ENCODE data around the gene SNN.

SNN gene

DNA sequence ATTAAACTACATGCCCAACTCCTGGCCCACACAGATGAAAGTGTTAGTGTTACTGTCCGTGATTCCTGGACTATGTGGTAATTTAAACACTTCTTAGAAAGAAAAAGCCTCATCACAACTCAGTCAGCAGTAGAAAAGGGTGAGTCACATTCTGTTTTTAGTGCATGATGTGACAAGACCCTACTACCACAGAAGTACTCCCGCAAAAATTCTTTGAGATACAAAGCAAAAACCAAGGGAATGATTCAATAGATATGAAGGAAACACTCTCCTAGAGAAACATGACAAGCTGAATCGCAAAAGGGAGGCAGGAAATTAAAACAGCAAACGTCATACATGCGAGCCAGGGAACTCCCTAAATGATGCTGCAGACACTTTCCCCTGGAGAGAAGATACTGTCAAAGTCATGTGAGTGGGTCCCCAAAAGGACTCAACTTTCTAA lies 14.4 kb downstream of the SNN start:
- H3K36me3 Mint-ChIP-seq (ENCODE audit: low read depth), result peaks cover 69% of the 10 kb centered on the region
- H3K27me3 Mint-ChIP-seq (ENCODE audit: low read depth), result no peaks in the 10 kb centered on the region
- peak overlapping the region in 1 of 3 experiments; percentile 2 for H3K4me3 Mint-ChIP-seq

DNA sequence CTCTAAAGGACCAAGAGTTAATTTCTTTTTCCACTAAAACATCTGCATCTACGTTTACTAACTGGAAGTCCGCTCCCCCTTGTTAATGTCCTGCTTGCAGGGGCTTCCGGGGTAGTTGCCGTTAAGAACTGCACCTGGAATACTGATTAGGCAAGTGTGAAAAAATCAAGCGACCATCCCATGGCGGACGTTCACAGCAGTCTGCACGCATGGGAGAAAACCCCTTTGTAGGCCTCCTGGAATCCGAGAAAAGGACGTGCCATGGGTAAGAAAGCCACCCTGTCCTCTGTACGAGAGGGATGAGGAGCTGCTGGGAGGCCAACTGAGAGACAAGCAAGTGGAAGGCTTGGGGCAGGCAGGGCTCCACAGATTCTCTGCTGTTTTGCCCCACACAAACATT lies 14.9 kb downstream of the SNN start:
- TF ChIP-seq, protein P1, sequence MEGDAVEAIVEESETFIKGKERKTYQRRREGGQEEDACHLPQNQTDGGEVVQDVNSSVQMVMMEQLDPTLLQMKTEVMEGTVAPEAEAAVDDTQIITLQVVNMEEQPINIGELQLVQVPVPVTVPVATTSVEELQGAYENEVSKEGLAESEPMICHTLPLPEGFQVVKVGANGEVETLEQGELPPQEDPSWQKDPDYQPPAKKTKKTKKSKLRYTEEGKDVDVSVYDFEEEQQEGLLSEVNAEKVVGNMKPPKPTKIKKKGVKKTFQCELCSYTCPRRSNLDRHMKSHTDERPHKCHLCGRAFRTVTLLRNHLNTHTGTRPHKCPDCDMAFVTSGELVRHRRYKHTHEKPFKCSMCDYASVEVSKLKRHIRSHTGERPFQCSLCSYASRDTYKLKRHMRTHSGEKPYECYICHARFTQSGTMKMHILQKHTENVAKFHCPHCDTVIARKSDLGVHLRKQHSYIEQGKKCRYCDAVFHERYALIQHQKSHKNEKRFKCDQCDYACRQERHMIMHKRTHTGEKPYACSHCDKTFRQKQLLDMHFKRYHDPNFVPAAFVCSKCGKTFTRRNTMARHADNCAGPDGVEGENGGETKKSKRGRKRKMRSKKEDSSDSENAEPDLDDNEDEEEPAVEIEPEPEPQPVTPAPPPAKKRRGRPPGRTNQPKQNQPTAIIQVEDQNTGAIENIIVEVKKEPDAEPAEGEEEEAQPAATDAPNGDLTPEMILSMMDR (IDR thresholded peaks at IDR 0.05; ENCODE audit: unreplicated experiment in 3 of 3), result no peak
- no peaks in the 10 kb centered on the region for H3K9me3 Mint-ChIP-seq
- H3K36me3 Mint-ChIP-seq (ENCODE audit: low read depth), result peaks cover 69% of the 10 kb centered on the region
- H3K4me1 Mint-ChIP-seq, result peaks cover 75% of the 10 kb centered on the region
- no peaks in the 10 kb centered on the region for H3K27me3 Mint-ChIP-seq (ENCODE audit: low read depth)
- H3K4me3 Mint-ChIP-seq, result no peak overlapping the region
- peak overlapping the region; percentile 35 to 74 (median 40) for H3K27ac Mint-ChIP-seq

More for the DNA sequence above, 14.4 kb downstream of the SNN start:
- H3K4me1 Mint-ChIP-seq, result peaks cover 73% of the 10 kb centered on the region
- H3K27ac Mint-ChIP-seq, result peak overlapping the region; percentile 10 to 74 (median 40)
- TF ChIP-seq, protein P1 (IDR thresholded peaks at IDR 0.05; ENCODE audit: unreplicated experiment in 3 of 3), result no peak
- H3K9me3 Mint-ChIP-seq, result no peaks in the 10 kb centered on the region

DNA sequence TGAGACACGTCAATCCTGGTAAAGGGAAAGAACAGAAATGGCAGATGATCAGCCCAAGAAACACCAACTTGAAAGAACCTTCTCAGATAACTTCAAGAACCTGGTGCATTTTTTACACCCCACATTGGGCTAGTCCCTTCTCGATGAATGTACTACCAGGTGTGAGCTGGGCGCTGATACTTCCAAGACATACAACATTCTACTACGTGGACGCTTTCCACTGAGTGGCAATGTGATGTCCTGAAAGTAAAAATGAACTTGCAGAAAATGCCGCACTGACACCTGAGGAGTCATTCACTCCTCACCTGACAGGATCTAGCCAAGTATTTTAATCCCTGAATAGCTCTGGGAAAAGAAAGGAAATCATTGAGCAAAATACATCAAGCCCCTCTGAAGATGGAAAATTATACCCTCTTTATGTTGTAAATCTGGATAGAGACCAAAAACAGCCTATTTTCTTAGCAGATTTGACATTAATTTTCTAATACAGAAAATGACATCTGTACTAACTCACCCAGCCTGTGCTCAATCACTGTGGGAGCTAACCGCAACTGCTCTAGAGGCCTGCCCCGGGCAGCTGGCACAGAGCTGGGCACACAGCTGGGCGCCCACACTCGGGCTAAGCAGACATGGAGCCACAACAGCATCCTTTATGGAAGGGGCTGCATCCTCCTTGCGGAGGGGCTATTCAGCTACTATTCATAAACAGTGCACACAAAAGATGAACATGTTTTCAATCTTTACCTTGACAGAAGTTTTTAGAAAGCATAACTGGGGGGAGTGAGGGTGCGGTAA lies 16.2 kb downstream of the SNN start:
- Mint-ChIP-seq H3K27me3 (ENCODE audit: low read depth) (no peaks in the 10 kb centered on the region), H3K36me3 (ENCODE audit: low read depth) (peaks cover 65% of the 10 kb centered on the region), H3K9me3 (no peaks in the 10 kb centered on the region), H3K27ac (no peak overlapping the region), H3K4me3 (no peak overlapping the region), H3K4me1 (peaks cover 75% of the 10 kb centered on the region)
- TF ChIP-seq, protein P1 (IDR thresholded peaks at IDR 0.05; ENCODE audit: unreplicated experiment in 3 of 3), result no peak

DNA sequence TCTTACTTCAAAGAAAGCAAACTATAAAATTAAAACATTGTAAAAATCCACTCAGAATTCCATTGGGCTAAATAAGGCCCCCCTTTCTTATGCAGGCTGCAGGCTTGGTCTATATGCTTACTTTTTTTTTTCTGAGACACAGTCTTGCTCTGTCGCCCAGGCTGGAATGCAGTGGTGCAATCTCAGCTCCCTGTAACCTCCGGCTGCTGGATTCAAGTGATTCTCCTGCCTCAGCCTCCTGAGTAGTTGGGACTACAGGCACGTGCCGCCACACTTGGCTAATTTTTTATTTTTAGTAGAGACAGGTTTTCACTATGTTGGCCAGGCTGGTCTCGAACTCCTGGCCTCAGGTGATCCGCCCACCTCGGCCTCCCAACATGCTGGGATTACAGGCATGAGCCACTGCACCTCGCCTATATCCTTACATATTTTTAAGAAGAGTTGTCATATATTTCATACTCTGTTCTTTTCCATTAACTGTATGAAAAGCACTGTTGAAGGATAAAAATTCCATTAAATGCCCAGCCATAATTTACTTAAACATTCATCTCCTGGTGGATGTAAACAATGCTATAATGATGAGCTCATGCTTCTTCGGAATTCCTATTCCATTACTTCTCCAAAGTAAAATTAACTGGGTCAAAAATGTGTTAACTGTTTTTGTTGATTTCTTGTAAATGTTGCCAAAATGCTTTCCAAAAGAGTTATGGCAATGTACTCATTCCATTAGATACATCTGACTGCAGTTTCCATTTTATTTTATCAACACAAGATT lies 17.8 kb downstream of the SNN start:
- TF ChIP-seq, protein P1 (IDR thresholded peaks at IDR 0.05; ENCODE audit: unreplicated experiment in 3 of 3), result no peak
- Mint-ChIP-seq H3K27ac (no peak overlapping the region), H3K9me3 (no peaks in the 10 kb centered on the region), H3K4me1 (peaks cover 76% of the 10 kb centered on the region), H3K36me3 (ENCODE audit: low read depth) (peaks cover 67% of the 10 kb centered on the region), H3K4me3 (no peak overlapping the region), H3K27me3 (ENCODE audit: low read depth) (no peaks in the 10 kb centered on the region)

DNA sequence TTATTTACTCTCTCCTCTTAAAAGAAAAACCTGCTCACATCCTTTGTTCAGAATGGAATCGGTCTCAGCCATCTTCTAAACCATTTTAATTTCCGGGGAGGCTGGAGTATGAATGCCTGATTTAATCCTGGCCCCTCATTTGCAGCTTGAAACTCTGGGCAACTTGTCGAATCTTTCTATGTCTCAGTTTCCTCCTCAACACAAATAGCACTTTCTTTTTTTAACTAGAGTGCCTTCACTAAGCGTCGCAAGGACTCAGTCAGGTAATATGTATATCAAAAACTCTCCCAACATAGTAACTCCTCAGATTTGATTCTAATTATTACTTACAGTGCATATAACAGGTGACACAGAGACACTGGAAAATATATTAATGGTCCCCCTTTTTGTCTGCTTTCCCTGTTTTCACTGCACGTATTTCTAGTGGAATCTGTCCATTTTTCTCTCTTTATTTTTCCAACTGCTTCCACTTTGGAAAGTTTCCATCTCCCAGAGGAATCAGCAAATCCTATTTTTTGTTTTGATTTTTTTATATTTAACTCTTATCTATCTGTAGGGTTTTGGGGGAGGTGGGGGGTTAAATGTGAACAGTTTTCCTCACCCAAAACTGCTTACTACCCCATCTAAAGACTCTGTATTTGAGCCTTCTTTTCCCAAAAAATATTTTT lies 18.6 kb downstream of the SNN start:
- TF ChIP-seq, protein P1 (IDR thresholded peaks at IDR 0.05; ENCODE audit: unreplicated experiment in 3 of 3), result no peak
- peaks cover 71% of the 10 kb centered on the region for H3K36me3 Mint-ChIP-seq (ENCODE audit: low read depth)
- no peak overlapping the region for H3K27ac Mint-ChIP-seq
- H3K27me3 Mint-ChIP-seq (ENCODE audit: low read depth), result no peaks in the 10 kb centered on the region
- H3K9me3 Mint-ChIP-seq, result no peaks in the 10 kb centered on the region
- H3K4me1 Mint-ChIP-seq, result peaks cover 68% of the 10 kb centered on the region
- peak overlapping the region in 1 of 3 experiments; percentile 40 for H3K4me3 Mint-ChIP-seq

Measured in nephron (organoid).